ENCODE data around the gene ANGEL1. TPM values are rescaled to one million over a fixed set of nuclear protein-coding genes. Genes with fewer than 3 reads are reported as not detected.

ANGEL1 gene
- total and polyA plus RNA-seq, 9 of the 15 experiments (the other 6 are each of a cell fraction or from before 2014, with no cell fraction given), result 2.1 to 22.2 (median 7.3) TPM

DNA sequence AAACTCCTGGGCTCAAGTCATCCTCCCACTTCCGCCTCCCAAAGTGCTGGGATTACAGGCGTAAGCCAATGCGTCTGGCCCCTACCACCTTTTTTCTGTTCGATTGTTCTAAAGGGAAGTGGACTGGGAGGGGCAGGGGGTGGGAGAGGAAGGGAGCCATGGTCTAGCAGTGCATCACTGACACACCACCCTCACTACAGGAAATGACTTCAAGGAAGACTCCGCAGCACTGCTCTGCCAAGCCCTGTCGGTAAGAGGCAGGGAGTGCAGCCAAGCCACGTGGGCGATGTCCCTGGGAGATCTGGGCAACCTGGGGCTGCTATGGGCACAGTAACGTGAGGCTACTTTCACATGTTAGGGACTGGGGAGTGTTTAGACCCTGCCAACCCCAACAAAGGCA, 31.5 kb upstream of the ANGEL1 start (continued):
- TF ChIP-seq MNT (conservative IDR thresholded peaks at IDR 0.05) (no peak), GTF2A2 (tag; IDR thresholded peaks at IDR 0.05) (no peak), ZNF197 (CRISPR knock-in tag; IDR thresholded peaks at IDR 0.05; ENCODE audit: low read depth) (no peak)

DNA sequence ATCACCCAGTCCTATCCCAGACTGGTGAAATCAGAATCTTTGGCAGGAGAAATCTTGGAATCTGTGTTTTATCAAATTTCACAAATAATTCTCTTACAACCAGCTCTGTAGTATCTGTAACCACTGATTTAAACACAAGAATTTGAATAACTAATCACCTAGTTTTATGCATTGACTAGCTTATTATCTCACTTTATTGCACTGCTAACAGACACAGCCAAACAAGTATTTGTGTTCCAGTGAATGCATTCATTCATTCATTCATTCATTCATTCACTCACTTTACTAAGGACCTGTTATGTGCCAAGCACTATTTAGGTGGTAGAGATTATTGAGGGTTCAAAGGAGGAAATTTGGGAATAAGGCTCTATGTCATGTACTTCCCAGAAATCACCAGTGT, 29.7 kb upstream of the ANGEL1 start:
- no TSS peak for BruUV-seq (replicated peaks)
- Histone ChIP-seq H3K27ac (ENCODE audit: extremely low read depth, low read depth, low read length) (no peak overlapping the region), H3K9me3 (replicated peaks; ENCODE audit: control insufficient read depth, insufficient read depth, low read depth, low read length) (no peaks in the 10 kb centered on the region), H3K36me3 (ENCODE audit: control insufficient read depth, insufficient read depth, low read length) (no peaks in the 10 kb centered on the region), H3K4me2 (ENCODE audit: insufficient read depth, low read length) (no peak overlapping the region), H4K20me1 (replicated peaks; ENCODE audit: control insufficient read depth, insufficient read depth, low read length) (no peaks in the 10 kb centered on the region), H3K4me3 (no peak overlapping the region), H3K9me1 (ENCODE audit: control insufficient read depth, insufficient read depth, low read length) (no peaks in the 10 kb centered on the region), H3K9ac (ENCODE audit: insufficient read depth in 1 of 2, low read depth in 2 of 2, low read length in 2 of 2) (no peak overlapping the region), H2AFZ (ENCODE audit: low read depth, low read length) (no peak overlapping the region), H3K27me3 (ENCODE audit: control insufficient read depth in 2 of 2, insufficient read depth in 2 of 2, low read length in 2 of 2) (peaks cover 0 to 5% of the 10 kb centered on the region in 2 experiments; a peak in 2 of 5 replicates), H3K79me2 (ENCODE audit: control insufficient read depth, insufficient read depth, low read length) (no peaks in the 10 kb centered on the region), H3K4me1 (replicated peaks in 1 of 2; ENCODE audit: control insufficient read depth in 2 of 2, insufficient read depth in 2 of 2, low read length in 2 of 2) (no peaks in the 10 kb centered on the region)
- ChIA-PET POLR2A (interaction anchor here (0.7 kb wide), 1 partner anchor 35 kb away, joined by 3 read pairs; no protein-coding TSS in a partner anchor), CTCF (ENCODE audit: low intra/inter-chr PET ratio) (no interaction called here)
- intact Hi-C loops (cut with micrococcal nuclease), result no loop called here
- in situ Hi-C loops (cut with MboI), result no loop called here
- ATAC-seq (no peak), DNase-seq (ENCODE audit: extremely low read depth in 1 of 4, low spot score in 3 of 4) (no peak), FAIRE-seq (no peak)
- peak; percentile 85 for TF ChIP-seq ZNF24 (IDR thresholded peaks at IDR 0.05)
- no peak for TF ChIP-seq U2AF1 (optimal IDR thresholded peaks at IDR 0.05; ENCODE audit: low read depth, low read length)
- no peak for TF ChIP-seq NFE2 (IDR thresholded peaks at IDR 0.05; ENCODE audit: low read depth)
- no peak for TF ChIP-seq ZHX1 (conservative IDR thresholded peaks at IDR 0.05; ENCODE audit: low read length)
- TF ChIP-seq, protein P1, sequence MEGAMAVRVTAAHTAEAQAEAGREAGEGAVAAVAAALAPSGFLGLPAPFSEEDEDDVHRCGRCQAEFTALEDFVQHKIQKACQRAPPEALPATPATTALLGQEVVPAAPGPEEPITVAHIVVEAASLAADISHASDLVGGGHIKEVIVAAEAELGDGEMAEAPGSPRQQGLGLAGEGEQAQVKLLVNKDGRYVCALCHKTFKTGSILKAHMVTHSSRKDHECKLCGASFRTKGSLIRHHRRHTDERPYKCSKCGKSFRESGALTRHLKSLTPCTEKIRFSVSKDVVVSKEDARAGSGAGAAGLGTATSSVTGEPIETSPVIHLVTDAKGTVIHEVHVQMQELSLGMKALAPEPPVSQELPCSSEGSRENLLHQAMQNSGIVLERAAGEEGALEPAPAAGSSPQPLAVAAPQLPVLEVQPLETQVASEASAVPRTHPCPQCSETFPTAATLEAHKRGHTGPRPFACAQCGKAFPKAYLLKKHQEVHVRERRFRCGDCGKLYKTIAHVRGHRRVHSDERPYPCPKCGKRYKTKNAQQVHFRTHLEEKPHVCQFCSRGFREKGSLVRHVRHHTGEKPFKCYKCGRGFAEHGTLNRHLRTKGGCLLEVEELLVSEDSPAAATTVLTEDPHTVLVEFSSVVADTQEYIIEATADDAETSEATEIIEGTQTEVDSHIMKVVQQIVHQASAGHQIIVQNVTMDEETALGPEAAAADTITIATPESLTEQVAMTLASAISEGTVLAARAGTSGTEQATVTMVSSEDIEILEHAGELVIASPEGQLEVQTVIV (CRISPR knock-in tag; IDR thresholded peaks at IDR 0.05; ENCODE audit: borderline replicate concordance), result no peak
- TF ChIP-seq, protein P2, sequence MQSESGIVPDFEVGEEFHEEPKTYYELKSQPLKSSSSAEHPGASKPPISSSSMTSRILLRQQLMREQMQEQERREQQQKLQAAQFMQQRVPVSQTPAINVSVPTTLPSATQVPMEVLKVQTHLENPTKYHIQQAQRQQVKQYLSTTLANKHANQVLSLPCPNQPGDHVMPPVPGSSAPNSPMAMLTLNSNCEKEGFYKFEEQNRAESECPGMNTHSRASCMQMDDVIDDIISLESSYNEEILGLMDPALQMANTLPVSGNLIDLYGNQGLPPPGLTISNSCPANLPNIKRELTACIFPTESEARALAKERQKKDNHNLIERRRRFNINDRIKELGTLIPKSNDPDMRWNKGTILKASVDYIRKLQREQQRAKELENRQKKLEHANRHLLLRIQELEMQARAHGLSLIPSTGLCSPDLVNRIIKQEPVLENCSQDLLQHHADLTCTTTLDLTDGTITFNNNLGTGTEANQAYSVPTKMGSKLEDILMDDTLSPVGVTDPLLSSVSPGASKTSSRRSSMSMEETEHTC (IDR thresholded peaks at IDR 0.05), result no peak

All from K562 (cell line).